Endothelial cell of umbilical vein (primary cell): ENCODE data around the gene RALGPS1. TPM values are rescaled to one million over a fixed set of nuclear protein-coding genes. Genes with fewer than 3 reads are reported as not detected.

Source experiments
- BruUV-seq: library from RNA; stranded (reverse); fragments of 400-500 nt; replicated peaks from 2 replicates; lab custom pipeline; 2021; lab: Mats Ljungman, UMichigan
- CTCF ChIA-PET: fragments of 300-600, 350-600 bp; sonication (Branson Sonifier 250); formaldehyde crosslinking; loops from one replicate; lab custom pipeline; 2021; ENCODE audit warnings: antibody characterized with exemption, inconsistent platforms; lab: Charles Lee
- POLR2A ChIA-PET: fragments of 300-600, 350-600 bp; sonication (Branson Sonifier 250); formaldehyde crosslinking; loops from one replicate; lab custom pipeline; 2021; ENCODE audit warnings: antibody characterized with exemption, inconsistent platforms; lab: Charles Lee
- DNase-seq: peaks from one replicate; pipeline ENCODE4 v3.0.0-alpha.2; 2011; ENCODE audit warnings: low read depth, low spot score
- FAIRE-seq: peaks from 2 replicates; lab custom pipeline; 2011; peaks lifted over from hg19 to GRCh38; lab: Jason Lieb, UNC
- H2AFZ ChIP-seq: 2 replicates; pipeline ENCODE4 v1.6.0; 2012; ENCODE audit warnings: low read depth, low read length, control low read depth, inconsistent platforms
- H3K27ac ChIP-seq: 2 replicates; pipeline ENCODE4 v1.5.1; 2011; ENCODE audit warnings: low read depth, mild to moderate bottlenecking, control low read depth, low read length, moderate library complexity; ENCODE audit not compliant: insufficient read depth
- H3K27me3 ChIP-seq, 2 experiments: 2 replicates each; pipeline versions ENCODE4 v1.6.0 to v1.6.1; 2011; ENCODE audit warnings: low read length in 2 of 2, mixed read lengths in 1 of 2; ENCODE audit not compliant: control insufficient read depth in 2 of 2, insufficient read depth in 2 of 2
- H3K36me3 ChIP-seq, 2 experiments: 2 replicates in 1 of 2; 3 replicates in 1 of 2; pipeline ENCODE4 v1.5.1; 2011; ENCODE audit warnings: low read length in 2 of 2, mild to moderate bottlenecking in 1 of 2, moderate library complexity in 1 of 2; ENCODE audit not compliant: control insufficient read depth in 2 of 2, insufficient read depth in 2 of 2; ENCODE audit errors: extremely low read depth in 1 of 2
- H3K4me1 ChIP-seq: 3 replicates; pipeline ENCODE4 v1.5.1; 2011; ENCODE audit warnings: mild to moderate bottlenecking, low read length; ENCODE audit not compliant: control insufficient read depth, insufficient read depth; ENCODE audit errors: extremely low read depth
- H3K4me2 ChIP-seq: 2 replicates; pipeline ENCODE4 v1.6.1; 2011; ENCODE audit warnings: low read length, control low read depth, mixed read lengths; ENCODE audit not compliant: insufficient read depth
- H3K4me3 ChIP-seq, 3 experiments: fragments of 200-600 bp in 1 of 3; sonication (generic), shearing (Covaris generic) in 1 of 3; replicated peaks in 1 of 3; 2 replicates each; pipeline ENCODE4 v1.5.1; 2011 to 2016; ENCODE audit warnings: control low read depth in 3 of 3, low read length in 3 of 3, mild to moderate bottlenecking in 2 of 3, inconsistent platforms in 1 of 3, low read depth in 1 of 3, moderate library complexity in 1 of 3; ENCODE audit not compliant: insufficient read depth in 1 of 3
- H3K79me2 ChIP-seq: 2 replicates; pipeline ENCODE4 v1.6.0; 2012; ENCODE audit warnings: low read length, inconsistent platforms; ENCODE audit not compliant: control insufficient read depth, insufficient read depth
- H3K9ac ChIP-seq: replicated peaks from 2 replicates; pipeline ENCODE3; 2011; ENCODE audit warnings: low read length, control low read depth; ENCODE audit not compliant: insufficient read depth; ENCODE audit errors: extremely low read depth
- H3K9me1 ChIP-seq: replicated peaks from 3 replicates; pipeline ENCODE4 v1.6.0; 2011; ENCODE audit warnings: mild to moderate bottlenecking, low read length; ENCODE audit not compliant: control insufficient read depth, insufficient read depth; ENCODE audit errors: extremely low read depth
- H3K9me3 ChIP-seq: replicated peaks from 2 replicates; pipeline ENCODE4 v1.5.1; 2012; ENCODE audit warnings: low read length, inconsistent platforms; ENCODE audit not compliant: control insufficient read depth, insufficient read depth
- H4K20me1 ChIP-seq: replicated peaks from 2 replicates; pipeline ENCODE3; 2011; ENCODE audit warnings: mild to moderate bottlenecking, low read length; ENCODE audit not compliant: control insufficient read depth, insufficient read depth; ENCODE audit errors: extremely low read depth
- EZH2 ChIP-seq: IDR thresholded peaks from 2 replicates; pipeline ENCODE4 v1.6.1; 2012; ENCODE audit warnings: borderline replicate concordance, low read depth, mild to moderate bottlenecking, moderate library complexity, low read length, inconsistent platforms; ENCODE audit not compliant: severe bottlenecking
- FOS ChIP-seq: IDR thresholded peaks from 2 replicates; pipeline ENCODE4 v1.6.1; 2011; ENCODE audit warnings: mild to moderate bottlenecking, low read length, moderate library complexity, borderline replicate concordance; ENCODE audit not compliant: insufficient read depth
- GATA2 ChIP-seq: IDR thresholded peaks from 2 replicates; pipeline ENCODE4 v1.7.0; 2011; ENCODE audit warnings: low read depth, mild to moderate bottlenecking, moderate library complexity, mixed read lengths, low read length; ENCODE audit not compliant: insufficient read length, insufficient read depth
- JUN ChIP-seq: IDR thresholded peaks from 2 replicates; pipeline ENCODE4 v1.6.1; 2011; ENCODE audit warnings: borderline replicate concordance, low read depth; ENCODE audit not compliant: insufficient read length, insufficient read depth
- MAX ChIP-seq: IDR thresholded peaks from 2 replicates; pipeline ENCODE4 v1.6.1; 2011; ENCODE audit not compliant: insufficient read depth, insufficient read length
- MYC ChIP-seq: IDR thresholded peaks from one replicate; pipeline ENCODE4 v1.6.1; 2011; ENCODE audit warnings: mild to moderate bottlenecking, low read depth, low read length
- POLR2A ChIP-seq: IDR thresholded peaks from 2 replicates; pipeline ENCODE4 v1.6.1; 2012; ENCODE audit warnings: low read depth, mild to moderate bottlenecking, control low read depth, low read length
- POLR2AphosphoS5 ChIP-seq: IDR thresholded peaks from 2 replicates; pipeline ENCODE4 v1.6.1; 2012; ENCODE audit warnings: low read depth, mild to moderate bottlenecking, control low read depth, low read length, moderate library complexity; ENCODE audit not compliant: insufficient read depth
- dilution Hi-C: fragments of 300-500 bp; cut with MboI; formaldehyde crosslinking; loops from one replicate; pipeline ENCODE4 v1.15.0; 2019; ENCODE audit warnings: low sequenced_read_pairs; ENCODE audit not compliant: extremely low pct_ligation_motif_present
- intact Hi-C: fragments of 100-400 bp; cut with micrococcal nuclease; formaldehyde crosslinking; loops from one replicate; pipeline ENCODE4 v1.10.0; 2022
- polyA plus RNA-seq, 4 experiments: library from polyadenylated mRNA; depleted of rRNA in 3 of 4; stranded (reverse) in 3 of 4; unstranded in 1 of 4; fragments of >200 nt; gene quantifications; 2 replicates each; pipeline versions ENCODE4 v1.2.1 to v1.2.3, GENCODE V29; 2011 to 2012; ENCODE audit warnings: missing spikeins in 1 of 4
- total RNA-seq: library from RNA; stranded (reverse); gene quantifications from 2 replicates; pipeline ENCODE4 v1.2.3, GENCODE V29; 2021
- TF ChIP-seq, protein P1 (sequence below), 2 donors: IDR thresholded peaks; 1 replicate in 1 of 2; 2 replicates in 1 of 2; pipeline ENCODE4 v1.5.1; 2011; ENCODE audit warnings: low read length in 2 of 2, mild to moderate bottlenecking in 2 of 2, moderate library complexity in 2 of 2, control low read depth in 1 of 2, inconsistent platforms in 1 of 2, low read depth in 1 of 2; ENCODE audit not compliant: insufficient read depth in 1 of 2; ENCODE audit errors: extremely low read depth in 1 of 2

RALGPS1 gene
- total and polyA plus RNA-seq, 2 donors (not counting 3 experiments of a cell fraction or from before 2014, with no cell fraction given): 3.8 to 5.5 TPM

DNA sequence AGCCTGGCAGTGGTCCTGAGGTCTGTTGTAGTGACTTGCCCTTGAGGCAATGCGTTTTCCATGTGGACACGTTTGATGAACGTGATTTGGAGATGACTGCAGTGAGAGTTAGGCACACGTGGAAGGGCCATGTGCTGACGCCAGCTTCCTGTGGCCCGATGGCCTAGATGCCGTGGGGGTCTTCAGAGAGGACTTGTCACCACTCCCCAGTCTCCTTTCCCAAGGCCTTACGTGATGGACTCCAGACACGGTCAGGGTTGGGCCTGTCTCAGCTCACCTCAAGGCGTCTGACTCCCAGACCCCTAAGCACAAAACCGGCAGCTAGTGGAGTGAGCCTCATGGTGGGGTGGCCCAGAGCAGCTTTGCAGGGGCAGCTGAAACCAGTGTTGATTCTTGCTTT lies 115.0 kb downstream of the RALGPS1 start:
- Histone ChIP-seq H2AFZ (no peak overlapping the region), H4K20me1 (no peaks in the 10 kb centered on the region), H3K79me2 (no peaks in the 10 kb centered on the region), H3K9ac (no peak overlapping the region), H3K9me3 (no peaks in the 10 kb centered on the region), H3K27me3 (no peaks in the 10 kb centered on the region), H3K27ac (no peak overlapping the region), H3K4me2 (no peak overlapping the region), H3K36me3 (no peaks in the 10 kb centered on the region), H3K9me1 (no peaks in the 10 kb centered on the region), H3K4me1 (no peaks in the 10 kb centered on the region), H3K4me3 (no peak overlapping the region)
- dilution Hi-C loops: no loop called here
- FAIRE-seq (no peak), DNase-seq (no peak)
- CTCF ChIA-PET: no interaction called here
- no peak for TF ChIP-seq MAX
- no peak for TF ChIP-seq JUN
- TF ChIP-seq GATA2: no peak
- no peak for TF ChIP-seq MYC
- TF ChIP-seq EZH2: no peak
- intact Hi-C loops: no loop called here
- no TSS peak for BruUV-seq
- POLR2A ChIA-PET: no interaction called here

GRCh38 chr9:127030814-127031740 lies 116.5 kb downstream of the RALGPS1 start:
- no TSS peak for BruUV-seq
- CTCF ChIA-PET: interaction anchor here (0.9 to 1.0 kb wide), 2 partner anchors 18 to 31 kb away, joined by 4 read pairs; no protein-coding TSS in a partner anchor
- intact Hi-C loops: no loop called here
- no peak overlapping the region for H3K9ac ChIP-seq
- H3K4me3 ChIP-seq: no peak overlapping the region
- H3K79me2 ChIP-seq: no peaks in the 10 kb centered on the region
- no peak overlapping the region for H3K27ac ChIP-seq
- no peaks in the 10 kb centered on the region for H3K36me3 ChIP-seq
- no peaks in the 10 kb centered on the region for H4K20me1 ChIP-seq
- TF ChIP-seq MYC (no peak), POLR2A (no peak), GATA2 (no peak), EZH2 (no peak), MAX (no peak), FOS (no peak), POLR2AphosphoS5 (no peak), JUN (no peak)
- TF ChIP-seq, protein P1, sequence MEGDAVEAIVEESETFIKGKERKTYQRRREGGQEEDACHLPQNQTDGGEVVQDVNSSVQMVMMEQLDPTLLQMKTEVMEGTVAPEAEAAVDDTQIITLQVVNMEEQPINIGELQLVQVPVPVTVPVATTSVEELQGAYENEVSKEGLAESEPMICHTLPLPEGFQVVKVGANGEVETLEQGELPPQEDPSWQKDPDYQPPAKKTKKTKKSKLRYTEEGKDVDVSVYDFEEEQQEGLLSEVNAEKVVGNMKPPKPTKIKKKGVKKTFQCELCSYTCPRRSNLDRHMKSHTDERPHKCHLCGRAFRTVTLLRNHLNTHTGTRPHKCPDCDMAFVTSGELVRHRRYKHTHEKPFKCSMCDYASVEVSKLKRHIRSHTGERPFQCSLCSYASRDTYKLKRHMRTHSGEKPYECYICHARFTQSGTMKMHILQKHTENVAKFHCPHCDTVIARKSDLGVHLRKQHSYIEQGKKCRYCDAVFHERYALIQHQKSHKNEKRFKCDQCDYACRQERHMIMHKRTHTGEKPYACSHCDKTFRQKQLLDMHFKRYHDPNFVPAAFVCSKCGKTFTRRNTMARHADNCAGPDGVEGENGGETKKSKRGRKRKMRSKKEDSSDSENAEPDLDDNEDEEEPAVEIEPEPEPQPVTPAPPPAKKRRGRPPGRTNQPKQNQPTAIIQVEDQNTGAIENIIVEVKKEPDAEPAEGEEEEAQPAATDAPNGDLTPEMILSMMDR (IDR thresholded peaks at IDR 0.05; ENCODE audit: extremely low read depth in 1 of 2, insufficient read depth in 1 of 2, low read depth in 1 of 2, low read length in 2 of 2): no peak
- no peaks in the 10 kb centered on the region for H3K9me3 ChIP-seq
- H2AFZ ChIP-seq: no peak overlapping the region
- H3K9me1 ChIP-seq: no peaks in the 10 kb centered on the region
- H3K27me3 ChIP-seq: no peaks in the 10 kb centered on the region
- dilution Hi-C loops: no loop called here
- POLR2A ChIA-PET: no interaction called here
- no peak overlapping the region for H3K4me2 ChIP-seq
- no peak for DNase-seq
- H3K4me1 ChIP-seq: no peaks in the 10 kb centered on the region
- no peak for FAIRE-seq
